Lower lobe of right lung (tissue), 2 donors: ENCODE data around the gene F11. TPM values are rescaled to one million over a fixed set of nuclear protein-coding genes. Genes with fewer than 3 reads are reported as not detected.

ENCODE experiments used
- ATAC-seq, 2 donors: fragments of 200-7000 bp; cut with Tn5 transposase; one replicate each; pipeline ENCODE4 v1.9.1; 2020 to 2022; ENCODE audit warnings: mild to moderate bottlenecking in 2 of 2, moderate library complexity in 2 of 2
- DNase-seq: peaks from one replicate; pipeline ENCODE4 v3.0.0-alpha.2; 2020
- H3K27ac ChIP-seq: fragments of 200-600 bp; one replicate; pipeline ENCODE4 v1.8.0; 2022
- H3K27me3 ChIP-seq: fragments of 200-600 bp; one replicate; pipeline ENCODE4 v1.8.0; 2022; ENCODE audit warnings: low read depth
- H3K36me3 ChIP-seq: fragments of 200-600 bp; one replicate; pipeline ENCODE4 v1.8.0; 2022; ENCODE audit warnings: mild to moderate bottlenecking
- H3K4me1 ChIP-seq: fragments of 200-600 bp; one replicate; pipeline ENCODE4 v1.8.0; 2022
- H3K4me3 ChIP-seq: fragments of 200-600 bp; one replicate; pipeline ENCODE4 v1.8.0; 2022; ENCODE audit warnings: mild to moderate bottlenecking
- H3K9me3 ChIP-seq: fragments of 200-600 bp; one replicate; pipeline ENCODE4 v1.8.0; 2022
- CTCF ChIP-seq: fragments of 200-600 bp; IDR thresholded peaks from one replicate; pipeline ENCODE4 v1.8.0; 2022; ENCODE audit warnings: antibody characterized with exemption, mild to moderate bottlenecking
- intact Hi-C: fragments of 100-400 bp; cut with DNase I; formaldehyde crosslinking; loops from one replicate; pipeline ENCODE4 v1.11.0; 2022
- total RNA-seq: library from RNA; stranded (reverse); fragmentation: NEBNext Ultra II Directional; extraction: Animal tissue kit (Norgen Biotek cat#: 25700); gene quantifications from one replicate; pipeline ENCODE4 v1.2.1, GENCODE V29; 2021
- donor health status: DM: no; HTN: yes; CAD: no; lungs with severe emphysema.

F11 gene
- total RNA-seq, 1 donor from 2014 or later, result 20.5 TPM

- H3K9me3 ChIP-seq, result no peaks in the 10 kb centered on the region
- H3K4me3 ChIP-seq, result no peak overlapping the region
- intact Hi-C loops, result no loop called here
- DNase-seq (no peak), ATAC-seq (no peak)
- H3K36me3 ChIP-seq, result no peaks in the 10 kb centered on the region
- no peak for TF ChIP-seq CTCF
- no peak overlapping the region for H3K27ac ChIP-seq
- H3K4me1 ChIP-seq, result no peaks in the 10 kb centered on the region
- no peaks in the 10 kb centered on the region for H3K27me3 ChIP-seq
These were observed 20.6 kb downstream of the F11 start for GRCh38 chr4:186286581-186286980.

GRCh38 chr4:186291256-186291890 is 25.4 kb downstream of the F11 start:
- H3K9me3 ChIP-seq, result no peaks in the 10 kb centered on the region
- no peaks in the 10 kb centered on the region for H3K27me3 ChIP-seq
- ATAC-seq (no peak), DNase-seq (no peak)
- no peak for TF ChIP-seq CTCF
- H3K4me1 ChIP-seq, result no peaks in the 10 kb centered on the region
- intact Hi-C loops, result no loop called here
- no peaks in the 10 kb centered on the region for H3K36me3 ChIP-seq
- H3K27ac ChIP-seq, result no peak overlapping the region
- H3K4me3 ChIP-seq, result no peak overlapping the region

DNA sequence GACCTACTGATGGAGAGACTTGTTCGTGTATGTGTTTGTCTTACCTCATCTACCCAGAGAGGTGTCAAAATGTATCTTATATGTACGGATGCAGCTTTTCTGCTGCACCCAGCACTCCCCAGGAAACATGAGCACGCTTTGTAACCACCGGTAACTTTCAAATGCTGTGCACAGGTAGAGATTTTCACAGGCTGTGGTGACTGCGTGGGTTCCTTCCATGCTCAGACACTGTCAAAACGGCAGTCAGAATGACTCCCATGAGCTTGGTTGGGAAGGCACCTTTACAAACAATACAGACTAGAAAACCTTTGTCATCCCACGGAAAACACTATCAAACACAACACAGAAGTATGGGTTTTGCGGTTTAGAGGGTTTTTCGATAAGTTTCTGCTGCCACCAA is 28.2 kb downstream of the F11 start:
- DNase-seq (no peak), ATAC-seq (no peak)
- Histone ChIP-seq H3K27me3 (peaks cover 17% of the 10 kb centered on the region), H3K36me3 (no peaks in the 10 kb centered on the region), H3K27ac (no peak overlapping the region), H3K4me3 (no peak overlapping the region), H3K9me3 (no peaks in the 10 kb centered on the region), H3K4me1 (no peaks in the 10 kb centered on the region)
- intact Hi-C loops, result no loop called here
- TF ChIP-seq CTCF, result no peak

GRCh38 chr4:186296481-186296880 is 30.5 kb downstream of the F11 start:
- Histone ChIP-seq H3K4me3 (no peak overlapping the region), H3K27me3 (peaks cover 17% of the 10 kb centered on the region), H3K36me3 (no peaks in the 10 kb centered on the region), H3K9me3 (no peaks in the 10 kb centered on the region), H3K4me1 (no peaks in the 10 kb centered on the region), H3K27ac (no peak overlapping the region)
- DNase-seq (no peak), ATAC-seq (peak in 1 of 2 donors; percentile 23)
- intact Hi-C loops, result no loop called here
- TF ChIP-seq CTCF, result no peak

GRCh38 chr4:186297013-186297645 is 31.1 kb downstream of the F11 start:
- ATAC-seq (peak; percentile 43 to 48), DNase-seq (no peak)
- intact Hi-C loops, result no loop called here

More at GRCh38 chr4:186297013-186297645, 31.1 kb downstream of the F11 start:
- Histone ChIP-seq H3K36me3 (no peaks in the 10 kb centered on the region), H3K4me3 (no peak overlapping the region), H3K4me1 (no peaks in the 10 kb centered on the region), H3K9me3 (no peaks in the 10 kb centered on the region), H3K27ac (no peak overlapping the region), H3K27me3 (peaks cover 17% of the 10 kb centered on the region)
- peak; percentile 64 for TF ChIP-seq CTCF
